ENCODE results near the gene ZNF519.
"Not testable (repeated sequence)": the region's sequence is repeated elsewhere in the genome, so short reads cannot be mapped to it uniquely, and the experiment has no call there.

ZNF519 gene

DNA sequence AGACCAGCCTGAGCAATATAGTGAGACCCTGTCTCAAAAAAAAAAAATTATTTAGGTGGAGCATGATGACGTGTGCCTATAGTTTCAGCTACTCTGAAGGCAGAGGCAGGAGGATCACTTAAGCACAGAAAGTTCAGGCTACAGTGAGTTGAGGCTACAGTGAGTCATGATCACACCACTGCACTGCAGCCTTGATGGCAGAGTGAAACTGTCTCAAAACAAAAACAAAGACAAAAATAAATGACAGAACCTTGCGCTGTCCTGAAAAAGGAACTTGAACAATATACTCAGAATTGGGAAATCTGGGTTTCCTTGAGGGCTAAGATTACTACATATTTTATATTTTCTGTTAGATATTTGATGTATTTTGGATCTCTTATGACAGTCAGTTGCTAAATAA is 7.3 kb upstream of the ZNF519 start:
- not testable (repeated sequence) for H3K4me3 Mint-ChIP-seq; H3K9me3 Mint-ChIP-seq; H3K27ac Mint-ChIP-seq; H3K36me3 Mint-ChIP-seq (ENCODE audit: low read depth); H3K4me1 Mint-ChIP-seq (ENCODE audit: low read depth); H3K27me3 Mint-ChIP-seq (ENCODE audit: low read depth); DNase-seq (ENCODE audit: low spot score)

GRCh38 chr18:14137971-14138370 is 5.7 kb upstream of the ZNF519 start:
- H3K36me3 Mint-ChIP-seq (ENCODE audit: low read depth); H3K4me1 Mint-ChIP-seq (ENCODE audit: low read depth); H3K4me3 Mint-ChIP-seq; DNase-seq (ENCODE audit: low spot score); H3K27me3 Mint-ChIP-seq (ENCODE audit: low read depth); H3K9me3 Mint-ChIP-seq; H3K27ac Mint-ChIP-seq: not testable (repeated sequence)

- not testable (repeated sequence) for DNase-seq (ENCODE audit: low spot score); H3K36me3 Mint-ChIP-seq (ENCODE audit: low read depth); H3K27me3 Mint-ChIP-seq (ENCODE audit: low read depth); H3K9me3 Mint-ChIP-seq
- H3K4me1 Mint-ChIP-seq (ENCODE audit: low read depth), result peaks cover 20% of the 10 kb centered on the region
- peak overlapping the region; percentile 92 for H3K4me3 Mint-ChIP-seq
- peak overlapping the region; percentile 89 for H3K27ac Mint-ChIP-seq
Measured at GRCh38 chr18:14131696-14132270, 452 bp downstream of the ZNF519 start.

GRCh38 chr18:14130804-14131203 is 1.4 kb downstream of the ZNF519 start:
- H3K4me1 Mint-ChIP-seq (ENCODE audit: low read depth), result peaks cover 22% of the 10 kb centered on the region
- not testable (repeated sequence) for H3K9me3 Mint-ChIP-seq; H3K36me3 Mint-ChIP-seq (ENCODE audit: low read depth); H3K27ac Mint-ChIP-seq; H3K27me3 Mint-ChIP-seq (ENCODE audit: low read depth); DNase-seq (ENCODE audit: low spot score)
- H3K4me3 Mint-ChIP-seq, result peak overlapping the region; percentile 92

GRCh38 chr18:14124689-14125088 is 7.5 kb downstream of the ZNF519 start:
- no peak overlapping the region for H3K27ac Mint-ChIP-seq
- no peaks in the 10 kb centered on the region for H3K9me3 Mint-ChIP-seq
- H3K36me3 Mint-ChIP-seq (ENCODE audit: low read depth), result peaks cover 35% of the 10 kb centered on the region
- no peak overlapping the region for H3K4me3 Mint-ChIP-seq
- H3K4me1 Mint-ChIP-seq (ENCODE audit: low read depth), result peaks cover 13% of the 10 kb centered on the region
- no peak for DNase-seq (ENCODE audit: low spot score)
- no peaks in the 10 kb centered on the region for H3K27me3 Mint-ChIP-seq (ENCODE audit: low read depth)

DNA sequence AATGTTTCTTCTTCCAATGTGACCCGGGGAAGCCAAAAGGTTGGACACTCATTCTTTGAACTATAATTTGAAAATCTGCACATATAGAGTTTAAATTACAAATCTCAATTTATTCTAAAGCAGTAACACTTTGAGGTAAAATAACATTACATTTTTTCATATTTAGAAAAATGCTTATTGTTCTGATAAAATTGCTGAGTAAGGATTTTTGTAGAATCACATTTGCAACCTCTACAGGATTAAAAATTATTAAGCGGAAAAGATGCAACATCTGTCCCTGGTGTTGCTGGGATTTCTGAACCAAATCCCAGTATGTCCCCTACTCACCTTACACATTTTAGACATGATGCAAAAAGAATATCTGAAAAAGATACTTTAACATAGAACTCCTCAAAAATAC is 10.1 kb downstream of the ZNF519 start:
- no peak for DNase-seq (ENCODE audit: low spot score)
- peaks cover 53% of the 10 kb centered on the region for H3K36me3 Mint-ChIP-seq (ENCODE audit: low read depth)
- peaks cover 7% of the 10 kb centered on the region for H3K9me3 Mint-ChIP-seq
- no peak overlapping the region for H3K4me3 Mint-ChIP-seq
- no peak overlapping the region for H3K27ac Mint-ChIP-seq
- H3K27me3 Mint-ChIP-seq (ENCODE audit: low read depth), result no peaks in the 10 kb centered on the region
- H3K4me1 Mint-ChIP-seq (ENCODE audit: low read depth), result peaks cover 8% of the 10 kb centered on the region

DNA sequence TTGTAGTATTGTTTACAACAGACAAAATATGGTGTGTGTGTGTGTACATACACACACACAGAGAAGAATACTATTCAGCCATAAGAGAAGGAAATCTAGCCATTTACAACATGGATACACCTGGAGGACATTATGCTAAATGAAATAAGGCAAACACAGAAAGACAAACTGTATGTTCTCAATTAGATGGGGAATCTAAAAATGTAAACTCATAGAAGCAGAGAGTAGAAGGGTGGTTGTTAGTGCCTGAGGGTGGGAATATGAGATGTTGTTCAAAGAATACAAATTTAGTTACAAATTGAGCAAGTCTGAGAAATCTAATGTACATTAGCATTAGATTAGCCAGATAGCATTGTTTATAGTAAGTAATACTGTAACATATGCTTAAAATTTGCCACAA is 11.3 kb downstream of the ZNF519 start:
- Mint-ChIP-seq H3K36me3 (ENCODE audit: low read depth) (peaks cover 53% of the 10 kb centered on the region), H3K4me3 (no peak overlapping the region), H3K9me3 (peaks cover 14% of the 10 kb centered on the region), H3K4me1 (ENCODE audit: low read depth) (peaks cover 6% of the 10 kb centered on the region), H3K27ac (no peak overlapping the region), H3K27me3 (ENCODE audit: low read depth) (no peaks in the 10 kb centered on the region)
- DNase-seq (ENCODE audit: low spot score), result no peak

DNA sequence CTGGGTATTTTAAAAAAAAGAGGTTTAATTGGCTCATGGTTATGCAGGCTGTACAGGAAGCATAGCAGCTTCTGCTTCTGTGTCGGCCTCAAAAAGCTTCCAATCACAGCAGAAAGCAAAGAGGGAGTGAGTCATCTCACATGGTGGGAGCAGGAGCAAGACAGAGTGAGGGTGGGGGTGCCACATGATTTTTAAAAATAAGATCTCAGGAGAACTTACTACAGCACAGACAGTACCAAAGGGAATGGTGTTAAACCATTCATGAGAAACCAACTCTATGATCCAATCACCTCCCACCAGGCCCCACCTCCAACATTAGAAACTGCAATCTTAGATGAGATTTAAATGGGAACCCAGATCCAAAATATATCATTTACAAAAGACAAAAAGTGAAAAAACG is 14.6 kb downstream of the ZNF519 start:
- H3K27ac Mint-ChIP-seq, result no peak overlapping the region
- no peak for DNase-seq (ENCODE audit: low spot score)
- H3K9me3 Mint-ChIP-seq, result peaks cover 35% of the 10 kb centered on the region
- H3K27me3 Mint-ChIP-seq (ENCODE audit: low read depth), result no peaks in the 10 kb centered on the region
- peaks cover 3% of the 10 kb centered on the region for H3K4me1 Mint-ChIP-seq (ENCODE audit: low read depth)
- peaks cover 46% of the 10 kb centered on the region for H3K36me3 Mint-ChIP-seq (ENCODE audit: low read depth)
- no peak overlapping the region for H3K4me3 Mint-ChIP-seq

DNA sequence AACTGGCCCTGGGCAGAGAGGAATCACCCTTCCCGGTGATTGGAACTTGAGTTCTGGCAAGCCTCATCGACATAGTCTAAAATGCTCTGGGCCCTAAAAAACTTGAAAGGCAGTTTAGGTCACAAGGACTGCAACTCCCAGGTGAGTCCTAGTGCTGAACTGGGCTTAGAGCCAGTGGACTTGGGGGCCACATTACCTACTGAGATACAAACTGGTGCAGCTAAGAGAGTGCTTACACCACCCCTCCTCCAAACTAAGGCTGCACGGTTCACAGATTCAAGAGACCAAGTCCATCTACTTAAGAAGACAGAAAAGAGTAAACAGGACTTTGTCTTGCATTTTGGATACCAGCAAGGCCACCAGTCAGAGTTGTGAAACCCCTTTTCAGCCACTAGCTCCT is 25.3 kb downstream of the ZNF519 start:
- Mint-ChIP-seq H3K36me3 (ENCODE audit: low read depth) (peaks cover 41% of the 10 kb centered on the region), H3K4me1 (ENCODE audit: low read depth) (no peaks in the 10 kb centered on the region), H3K27ac (no peak overlapping the region), H3K27me3 (ENCODE audit: low read depth) (no peaks in the 10 kb centered on the region), H3K4me3 (no peak overlapping the region), H3K9me3 (peaks cover 75% of the 10 kb centered on the region)
- DNase-seq (ENCODE audit: low spot score), result no peak

GRCh38 chr18:14104906-14105748 is 27.1 kb downstream of the ZNF519 start:
- H3K36me3 Mint-ChIP-seq (ENCODE audit: low read depth), result peaks cover 51% of the 10 kb centered on the region
- H3K4me1 Mint-ChIP-seq (ENCODE audit: low read depth), result peaks cover 8% of the 10 kb centered on the region
- H3K4me3 Mint-ChIP-seq, result no peak overlapping the region
- no peaks in the 10 kb centered on the region for H3K27me3 Mint-ChIP-seq (ENCODE audit: low read depth)
- no peak overlapping the region for H3K27ac Mint-ChIP-seq
- DNase-seq (ENCODE audit: low spot score), result no peak
- peaks cover 75% of the 10 kb centered on the region for H3K9me3 Mint-ChIP-seq

- peaks cover 75% of the 10 kb centered on the region for H3K9me3 Mint-ChIP-seq
- H3K36me3 Mint-ChIP-seq (ENCODE audit: low read depth), result peaks cover 57% of the 10 kb centered on the region
- H3K27me3 Mint-ChIP-seq (ENCODE audit: low read depth), result no peaks in the 10 kb centered on the region
- no peak overlapping the region for H3K27ac Mint-ChIP-seq
- H3K4me3 Mint-ChIP-seq, result no peak overlapping the region
- H3K4me1 Mint-ChIP-seq (ENCODE audit: low read depth), result peaks cover 8% of the 10 kb centered on the region
- no peak for DNase-seq (ENCODE audit: low spot score)
Measured at GRCh38 chr18:14104201-14104600, 28.0 kb downstream of the ZNF519 start.

DNA sequence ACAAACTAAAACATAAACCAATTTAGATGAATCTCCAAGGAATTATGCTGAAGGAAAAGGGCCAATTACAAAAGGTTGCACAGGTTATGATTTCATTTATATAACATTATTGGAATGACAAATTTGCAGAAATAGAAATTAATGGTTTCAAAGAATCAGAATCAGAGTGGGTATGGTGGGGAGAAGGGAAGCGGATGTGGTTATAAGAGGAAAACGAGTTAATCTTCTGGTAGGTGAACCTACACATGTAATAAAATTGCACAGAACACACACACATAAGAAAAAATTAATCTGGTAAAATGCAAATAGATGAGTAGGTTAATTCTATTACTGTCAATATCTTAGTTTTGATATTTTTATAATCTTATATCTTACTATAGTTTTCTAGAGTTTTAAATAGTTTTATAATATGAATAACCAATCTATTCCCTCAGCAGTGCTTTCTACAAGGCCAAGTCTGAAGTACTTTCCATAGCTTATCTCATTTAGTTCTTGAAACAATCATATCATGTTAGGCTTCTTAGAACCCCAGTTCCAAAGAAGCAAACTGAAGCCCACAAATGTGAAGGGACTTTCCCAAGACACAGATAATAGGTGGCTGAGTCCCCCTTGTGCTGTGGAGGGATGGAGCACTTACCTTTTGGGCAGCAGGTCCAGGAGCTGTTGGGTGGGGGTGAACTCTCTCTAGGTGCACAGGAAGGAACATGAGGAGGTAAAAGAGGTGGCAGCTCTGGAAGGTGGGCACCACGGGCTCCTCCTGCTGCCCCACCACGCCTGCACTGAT is 31.5 kb downstream of the ZNF519 start:
- peaks cover 16% of the 10 kb centered on the region for H3K4me1 Mint-ChIP-seq (ENCODE audit: low read depth)
- H3K4me3 Mint-ChIP-seq, result no peak overlapping the region
- DNase-seq (ENCODE audit: low spot score), result no peak
- H3K27ac Mint-ChIP-seq, result peak overlapping the region; percentile 62
- H3K9me3 Mint-ChIP-seq, result peaks cover 54% of the 10 kb centered on the region
- H3K27me3 Mint-ChIP-seq (ENCODE audit: low read depth), result no peaks in the 10 kb centered on the region
- peaks cover 64% of the 10 kb centered on the region for H3K36me3 Mint-ChIP-seq (ENCODE audit: low read depth)

DNA sequence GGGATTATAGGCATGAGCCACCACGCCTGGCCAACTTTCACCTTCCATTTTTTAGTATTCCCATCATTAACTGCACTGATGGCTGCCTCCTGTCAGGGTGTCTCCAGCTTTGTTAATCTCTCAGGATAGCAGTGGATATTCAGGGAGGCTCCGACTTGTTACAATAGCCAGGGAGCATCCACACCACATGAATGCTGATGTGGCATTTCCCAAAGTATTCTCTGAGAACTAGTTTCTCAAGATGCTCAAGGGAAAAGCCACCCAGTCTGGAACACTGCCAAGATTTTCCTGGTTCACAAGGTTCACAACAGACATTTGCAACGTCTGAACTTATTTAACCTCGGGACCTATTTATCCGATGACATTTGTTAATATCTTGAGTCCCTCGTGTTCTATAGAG is 33.8 kb downstream of the ZNF519 start:
- DNase-seq (ENCODE audit: low spot score), result no peak
- H3K27me3 Mint-ChIP-seq (ENCODE audit: low read depth), result no peaks in the 10 kb centered on the region
- H3K9me3 Mint-ChIP-seq, result peaks cover 37% of the 10 kb centered on the region
- H3K36me3 Mint-ChIP-seq (ENCODE audit: low read depth), result peaks cover 51% of the 10 kb centered on the region
- peaks cover 16% of the 10 kb centered on the region for H3K4me1 Mint-ChIP-seq (ENCODE audit: low read depth)
- no peak overlapping the region for H3K4me3 Mint-ChIP-seq
- H3K27ac Mint-ChIP-seq, result no peak overlapping the region

GRCh38 chr18:14097761-14098160 is 34.5 kb downstream of the ZNF519 start:
- no peak for DNase-seq (ENCODE audit: low spot score)
- Mint-ChIP-seq H3K4me3 (no peak overlapping the region), H3K27ac (no peak overlapping the region), H3K27me3 (ENCODE audit: low read depth) (no peaks in the 10 kb centered on the region), H3K9me3 (peaks cover 31% of the 10 kb centered on the region), H3K36me3 (ENCODE audit: low read depth) (peaks cover 47% of the 10 kb centered on the region), H3K4me1 (ENCODE audit: low read depth) (peaks cover 16% of the 10 kb centered on the region)

Data from T-helper 2 cell treated with Interferon-gamma antibody and Interleukin-4, amounts not matched to agents 5 μg/mL and 100 μg/mL, for 36 hours (primary cell).